Smooth muscle cell (in vitro differentiated cells): ENCODE measurements around the gene CACNA1B. TPM values are rescaled to one million over a fixed set of nuclear protein-coding genes. Genes with fewer than 3 reads are reported as not detected.

ENCODE experiments used
- DNase-seq: peaks from one replicate; lab custom pipeline; 2025; ENCODE audit not compliant: unreplicated experiment; lab: John Stamatoyannopoulos, UW
- H2AFZ ChIP-seq: fragments of 200-600 bp; sonication (generic); 2 replicates; pipeline ENCODE4 v1.6.0; 2016; ENCODE audit warnings: antibody characterized with exemption, low read depth, mild to moderate bottlenecking
- H3F3A ChIP-seq: fragments of 200-600 bp; sonication (generic); 2 replicates; pipeline ENCODE4 v1.6.0; 2017; ENCODE audit warnings: antibody characterized with exemption, low read depth
- H3K27ac ChIP-seq: fragments of 200-600 bp; sonication (generic); 2 replicates; pipeline ENCODE4 v1.5.1; 2016; ENCODE audit warnings: low read depth, mild to moderate bottlenecking
- H3K27me3 ChIP-seq: fragments of 200-600 bp; sonication (generic); 2 replicates; pipeline ENCODE4 v1.6.1; 2016; ENCODE audit warnings: low read depth, mild to moderate bottlenecking
- H3K36me3 ChIP-seq: fragments of 200-600 bp; sonication (generic); 2 replicates; pipeline ENCODE4 v1.5.1; 2016; ENCODE audit warnings: low read depth
- H3K4me1 ChIP-seq: fragments of 200-600 bp; sonication (generic); 2 replicates; pipeline ENCODE4 v1.5.1; 2016; ENCODE audit warnings: low read depth
- H3K4me2 ChIP-seq: fragments of 200-600 bp; sonication (generic); 2 replicates; pipeline ENCODE4 v1.6.0; 2016; ENCODE audit warnings: mild to moderate bottlenecking
- H3K4me3 ChIP-seq: fragments of 200-600 bp; sonication (generic); 2 replicates; pipeline ENCODE4 v1.5.1; 2016; ENCODE audit warnings: mild to moderate bottlenecking
- H3K79me2 ChIP-seq: fragments of 200-600 bp; sonication (generic); 2 replicates; pipeline ENCODE4 v1.6.0; 2016; ENCODE audit warnings: low read depth, mild to moderate bottlenecking
- H3K9ac ChIP-seq: fragments of 200-600 bp; sonication (generic); 2 replicates; pipeline ENCODE4 v1.6.0; 2016; ENCODE audit warnings: low read depth
- H3K9me3 ChIP-seq: fragments of 200-600 bp; sonication (generic); replicated peaks from 2 replicates; pipeline ENCODE4 v1.5.1; 2016; ENCODE audit warnings: low read depth
- H4K20me1 ChIP-seq: fragments of 200-600 bp; sonication (generic); 2 replicates; pipeline ENCODE4 v1.6.0; 2016; ENCODE audit warnings: low read depth
- WGBS: methylation state at CpG from one replicate; pipeline ENCODE4 v1.1.7; 2016; ENCODE audit warnings: low lambda C conversion rate; 5-methylcytosine and 5-hydroxymethylcytosine counted together
- polyA plus RNA-seq: library from polyadenylated mRNA; unstranded; fragments of >200 nt; fragmentation: Nextera tagmentation; extraction: Ambion mirVana; gene quantifications from 2 replicates; pipeline ENCODE4 v1.2.1, GENCODE V29; 2016
- total RNA-seq: library from RNA; depleted of rRNA; stranded (reverse); fragments of >200 nt; gene quantifications from 2 replicates; pipeline ENCODE4 v1.2.3, GENCODE V29; 2014
- TF ChIP-seq, protein P1 (sequence below): fragments of 200-600 bp; sonication (generic); IDR thresholded peaks from 2 replicates; pipeline ENCODE4 v1.5.1; 2017; ENCODE audit warnings: borderline replicate concordance, mild to moderate bottlenecking, antibody characterized with exemption; ENCODE audit not compliant: insufficient read depth, poor library complexity, severe bottlenecking

Gene CACNA1B
- total and polyA plus RNA-seq, 2 experiments from 2014 or later: 0.09 to 0.23 TPM

DNA sequence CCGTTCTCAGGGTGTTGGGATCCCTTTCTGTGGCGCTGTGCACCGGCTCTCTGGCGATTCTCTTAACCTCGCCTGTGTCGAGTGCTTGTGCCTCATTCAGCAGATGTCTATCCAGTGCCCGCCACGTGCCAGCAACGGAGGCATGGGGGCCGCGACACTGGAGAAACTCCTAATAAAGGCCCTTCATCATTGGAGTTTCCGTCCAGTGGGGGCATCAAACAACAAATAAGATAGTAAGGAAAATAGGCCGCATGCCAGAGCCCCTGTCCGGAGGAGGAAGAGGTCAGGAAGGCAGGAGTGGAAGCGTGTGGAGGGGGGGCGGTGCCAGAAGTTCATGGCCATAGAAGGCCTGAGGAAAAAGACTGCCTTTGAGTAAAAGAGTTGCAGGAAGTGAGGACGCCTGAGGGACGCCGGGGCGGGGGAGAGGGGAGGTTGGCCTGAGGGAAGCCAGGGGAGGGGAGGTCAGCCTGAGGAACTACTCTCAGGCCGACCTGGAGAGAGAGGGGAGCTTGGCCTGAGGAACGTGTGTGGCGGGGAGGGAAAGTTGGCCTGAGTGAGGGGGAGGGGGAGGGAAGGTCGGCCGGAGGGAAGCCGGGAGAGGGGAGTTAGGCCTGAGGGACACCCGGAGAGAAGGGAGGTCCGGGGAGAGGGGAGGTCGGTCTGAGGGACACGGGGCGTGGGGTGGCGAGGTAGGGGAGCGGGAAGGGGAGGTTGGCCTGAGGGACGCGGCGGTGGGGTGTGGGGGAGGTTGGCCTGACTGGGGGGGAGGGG, 82.2 kb downstream of the CACNA1B start:
- no peaks in the 10 kb centered on the region for H3K27me3 ChIP-seq
- 93% methylated on average over 20 of the region's 36 CpGs for WGBS
- no peaks in the 10 kb centered on the region for H3K9me3 ChIP-seq
- H3K36me3 ChIP-seq: no peaks in the 10 kb centered on the region
- H3F3A ChIP-seq: no peaks in the 10 kb centered on the region
- no peaks in the 10 kb centered on the region for H4K20me1 ChIP-seq
- H2AFZ ChIP-seq: no peak overlapping the region
- H3K4me1 ChIP-seq: no peaks in the 10 kb centered on the region
- H3K79me2 ChIP-seq: no peaks in the 10 kb centered on the region
- H3K4me3 ChIP-seq: no peak overlapping the region
- TF ChIP-seq, protein P1, sequence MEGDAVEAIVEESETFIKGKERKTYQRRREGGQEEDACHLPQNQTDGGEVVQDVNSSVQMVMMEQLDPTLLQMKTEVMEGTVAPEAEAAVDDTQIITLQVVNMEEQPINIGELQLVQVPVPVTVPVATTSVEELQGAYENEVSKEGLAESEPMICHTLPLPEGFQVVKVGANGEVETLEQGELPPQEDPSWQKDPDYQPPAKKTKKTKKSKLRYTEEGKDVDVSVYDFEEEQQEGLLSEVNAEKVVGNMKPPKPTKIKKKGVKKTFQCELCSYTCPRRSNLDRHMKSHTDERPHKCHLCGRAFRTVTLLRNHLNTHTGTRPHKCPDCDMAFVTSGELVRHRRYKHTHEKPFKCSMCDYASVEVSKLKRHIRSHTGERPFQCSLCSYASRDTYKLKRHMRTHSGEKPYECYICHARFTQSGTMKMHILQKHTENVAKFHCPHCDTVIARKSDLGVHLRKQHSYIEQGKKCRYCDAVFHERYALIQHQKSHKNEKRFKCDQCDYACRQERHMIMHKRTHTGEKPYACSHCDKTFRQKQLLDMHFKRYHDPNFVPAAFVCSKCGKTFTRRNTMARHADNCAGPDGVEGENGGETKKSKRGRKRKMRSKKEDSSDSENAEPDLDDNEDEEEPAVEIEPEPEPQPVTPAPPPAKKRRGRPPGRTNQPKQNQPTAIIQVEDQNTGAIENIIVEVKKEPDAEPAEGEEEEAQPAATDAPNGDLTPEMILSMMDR: no peak
- DNase-seq: no peak
- no peak overlapping the region for H3K27ac ChIP-seq
- no peak overlapping the region for H3K4me2 ChIP-seq
- H3K9ac ChIP-seq: no peak overlapping the region

DNA sequence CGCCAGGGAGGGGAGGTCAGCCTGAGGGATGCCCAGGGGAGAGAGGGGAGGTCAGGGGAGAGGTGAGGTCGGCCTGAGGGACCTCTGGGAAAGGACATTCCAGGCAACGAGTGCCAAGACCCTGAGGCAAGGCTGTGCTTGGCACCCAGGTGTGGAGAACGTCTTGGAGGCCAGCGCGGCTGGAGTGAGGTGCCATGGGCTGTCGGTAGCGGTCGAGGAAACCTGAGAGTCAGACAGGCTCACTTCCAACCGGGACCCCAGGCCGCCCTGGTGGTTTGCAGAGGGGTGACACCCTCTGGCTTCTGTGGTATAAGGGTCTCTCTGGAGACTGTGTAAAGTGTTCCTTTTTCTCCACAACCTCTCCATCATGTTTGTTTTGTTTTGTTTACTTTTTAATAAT, 82.9 kb downstream of the CACNA1B start:
- Histone ChIP-seq H3K4me2 (no peak overlapping the region), H3F3A (no peaks in the 10 kb centered on the region), H3K4me3 (no peak overlapping the region), H3K27me3 (no peaks in the 10 kb centered on the region), H3K4me1 (no peaks in the 10 kb centered on the region), H3K79me2 (no peaks in the 10 kb centered on the region), H3K9me3 (no peaks in the 10 kb centered on the region), H3K9ac (no peak overlapping the region), H4K20me1 (no peaks in the 10 kb centered on the region), H3K36me3 (no peaks in the 10 kb centered on the region), H2AFZ (no peak overlapping the region), H3K27ac (no peak overlapping the region)
- TF ChIP-seq, protein P1: no peak
- 59% methylated on average over 8 of the region's 11 CpGs for WGBS
- no peak for DNase-seq

DNA sequence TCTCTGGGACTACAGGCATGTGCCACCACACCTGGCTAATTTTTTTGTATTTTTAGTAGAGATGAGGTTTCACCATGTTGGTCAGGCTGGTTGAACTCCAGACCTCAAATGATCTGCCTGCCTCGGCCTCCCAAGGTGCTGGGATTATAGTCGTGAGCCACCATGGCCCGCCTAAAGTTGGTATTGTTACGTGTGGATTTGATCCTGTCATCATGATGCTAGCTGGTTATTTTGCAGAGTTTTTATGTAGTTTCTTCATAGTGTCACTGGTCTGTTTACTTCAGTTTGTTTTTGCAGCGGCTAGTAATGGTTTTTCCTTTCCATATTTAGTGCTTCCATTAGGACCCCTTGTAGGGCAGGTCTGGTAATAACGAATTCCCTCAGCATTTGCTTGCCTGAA, 85.9 kb downstream of the CACNA1B start:
- no peaks in the 10 kb centered on the region for H3K27me3 ChIP-seq
- no peaks in the 10 kb centered on the region for H3K36me3 ChIP-seq
- H3K27ac ChIP-seq: no peak overlapping the region
- H4K20me1 ChIP-seq: no peaks in the 10 kb centered on the region
- no peak overlapping the region for H3K9ac ChIP-seq
- 93% methylated on average over 6 of the region's 6 CpGs for WGBS
- H2AFZ ChIP-seq: no peak overlapping the region
- H3K4me3 ChIP-seq: no peak overlapping the region
- no peaks in the 10 kb centered on the region for H3F3A ChIP-seq
- no peak overlapping the region for H3K4me2 ChIP-seq
- DNase-seq: no peak
- TF ChIP-seq, protein P1: no peak
- H3K9me3 ChIP-seq: no peaks in the 10 kb centered on the region
- no peaks in the 10 kb centered on the region for H3K4me1 ChIP-seq
- no peaks in the 10 kb centered on the region for H3K79me2 ChIP-seq
